ENCODE results near the gene SPATC1L.

SPATC1L gene

GRCh38 chr21:46120301-46121285 is 63.7 kb downstream of the SPATC1L start:
- no peak for DNase-seq (ENCODE audit: low spot score)

- no peak for DNase-seq (ENCODE audit: low spot score)
Observed at GRCh38 chr21:46119637-46120271, 64.5 kb downstream of the SPATC1L start.

- no peak for DNase-seq (ENCODE audit: low spot score)
Observed at GRCh38 chr21:46119144-46119636, 65.1 kb downstream of the SPATC1L start.

GRCh38 chr21:46118316-46119143 is 65.7 kb downstream of the SPATC1L start:
- DNase-seq (ENCODE audit: low spot score), result no peak

- no peak for DNase-seq (ENCODE audit: low spot score)
Observed at GRCh38 chr21:46117586-46118315, 66.5 kb downstream of the SPATC1L start.

- DNase-seq (ENCODE audit: low spot score), result no peak
Observed at GRCh38 chr21:46116776-46117585, 67.3 kb downstream of the SPATC1L start.

- DNase-seq (ENCODE audit: low spot score), result no peak
Observed at GRCh38 chr21:46116189-46116775, 68.0 kb downstream of the SPATC1L start.

GRCh38 chr21:46115441-46116188 is 68.6 kb downstream of the SPATC1L start:
- DNase-seq (ENCODE audit: low spot score), result no peak

- DNase-seq (ENCODE audit: low spot score), result no peak
Observed at GRCh38 chr21:46114963-46115362, 69.3 kb downstream of the SPATC1L start.

- DNase-seq (ENCODE audit: low spot score), result no peak
Observed at GRCh38 chr21:46113497-46114176, 70.6 kb downstream of the SPATC1L start.

GRCh38 chr21:46112725-46113215 is 71.5 kb downstream of the SPATC1L start:
- DNase-seq (ENCODE audit: low spot score), result no peak

- no peak for DNase-seq (ENCODE audit: low spot score)
Observed at GRCh38 chr21:46111857-46112724, 72.2 kb downstream of the SPATC1L start.

- DNase-seq (ENCODE audit: low spot score), result no peak
Observed at GRCh38 chr21:46111193-46111571, 73.1 kb downstream of the SPATC1L start.
